Measurements from ENCODE around the gene RTRAF. TPM values are rescaled to one million over a fixed set of nuclear protein-coding genes. Genes with fewer than 3 reads are reported as not detected.

RTRAF gene
- total RNA-seq, 2 experiments from 2014 or later = 213 to 244 TPM

DNA sequence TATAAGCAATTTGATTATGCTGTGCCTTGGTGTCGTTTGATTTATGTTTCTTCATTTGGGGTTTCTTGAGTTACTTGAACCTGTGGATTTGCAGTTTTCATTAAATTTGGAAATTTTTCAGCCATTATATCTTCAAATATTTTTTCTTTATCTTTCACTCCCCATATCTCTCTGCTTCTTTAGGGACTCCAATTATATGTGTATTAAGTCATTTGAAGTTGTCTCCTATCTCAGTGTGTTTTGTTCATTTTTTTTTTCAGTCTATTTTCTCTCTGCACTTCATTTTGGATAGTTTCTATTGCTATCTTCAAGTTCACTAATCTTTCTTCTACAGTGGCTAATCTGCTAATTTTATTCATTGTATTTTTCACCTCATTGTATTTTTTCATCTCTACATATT lies 29.4 kb upstream of the RTRAF start:
- Histone ChIP-seq H3K4me2 (ENCODE audit: low read length) (no peak overlapping the region), H3K27ac (ENCODE audit: low read depth, low read length, poor library complexity, severe bottlenecking) (no peak overlapping the region), H3K4me3 (ENCODE audit: low read depth, low read length, poor library complexity, severe bottlenecking) (no peak overlapping the region), H2AFZ (ENCODE audit: low read length) (no peak overlapping the region), H3K4me1 (ENCODE audit: insufficient read depth, low read length, poor library complexity, severe bottlenecking) (no peaks in the 10 kb centered on the region), H3K79me2 (ENCODE audit: insufficient read depth, low read depth, low read length) (no peaks in the 10 kb centered on the region), H3K9me3 (ENCODE audit: low read length) (no peaks in the 10 kb centered on the region), H4K20me1 (ENCODE audit: insufficient read depth, low read length) (no peaks in the 10 kb centered on the region), H3K36me3 (ENCODE audit: insufficient read depth, low read length) (peaks cover 8% of the 10 kb centered on the region; the same call in 1 of the 2 replicates), H3K9me2 (ENCODE audit: insufficient read depth, low read length) (no peaks in the 10 kb centered on the region)
- no peak for DNase-seq (ENCODE audit: low spot score)
- intact Hi-C loops (cut with micrococcal nuclease; ENCODE audit: unreplicated experiment) = no loop called here
- BruUV-seq (replicated peaks) = no TSS peak
- ChIA-PET POLR2A (no interaction called here), CTCF (ENCODE audit: unreplicated experiment) (no interaction called here)
- TF ChIP-seq, protein P1, sequence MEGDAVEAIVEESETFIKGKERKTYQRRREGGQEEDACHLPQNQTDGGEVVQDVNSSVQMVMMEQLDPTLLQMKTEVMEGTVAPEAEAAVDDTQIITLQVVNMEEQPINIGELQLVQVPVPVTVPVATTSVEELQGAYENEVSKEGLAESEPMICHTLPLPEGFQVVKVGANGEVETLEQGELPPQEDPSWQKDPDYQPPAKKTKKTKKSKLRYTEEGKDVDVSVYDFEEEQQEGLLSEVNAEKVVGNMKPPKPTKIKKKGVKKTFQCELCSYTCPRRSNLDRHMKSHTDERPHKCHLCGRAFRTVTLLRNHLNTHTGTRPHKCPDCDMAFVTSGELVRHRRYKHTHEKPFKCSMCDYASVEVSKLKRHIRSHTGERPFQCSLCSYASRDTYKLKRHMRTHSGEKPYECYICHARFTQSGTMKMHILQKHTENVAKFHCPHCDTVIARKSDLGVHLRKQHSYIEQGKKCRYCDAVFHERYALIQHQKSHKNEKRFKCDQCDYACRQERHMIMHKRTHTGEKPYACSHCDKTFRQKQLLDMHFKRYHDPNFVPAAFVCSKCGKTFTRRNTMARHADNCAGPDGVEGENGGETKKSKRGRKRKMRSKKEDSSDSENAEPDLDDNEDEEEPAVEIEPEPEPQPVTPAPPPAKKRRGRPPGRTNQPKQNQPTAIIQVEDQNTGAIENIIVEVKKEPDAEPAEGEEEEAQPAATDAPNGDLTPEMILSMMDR (conservative IDR thresholded peaks at IDR 0.05; ENCODE audit: low read length) = no peak
- no peak for TF ChIP-seq EZH2phosphoT487 (IDR thresholded peaks at IDR 0.05; ENCODE audit: borderline replicate concordance, low read depth, low read length)

- Histone ChIP-seq H3K9me3 (ENCODE audit: low read length) (no peaks in the 10 kb centered on the region), H3K36me3 (ENCODE audit: insufficient read depth, low read length) (peaks cover 8% of the 10 kb centered on the region; the same call in 1 of the 2 replicates), H3K4me1 (ENCODE audit: insufficient read depth, low read length, poor library complexity, severe bottlenecking) (no peaks in the 10 kb centered on the region), H3K27ac (ENCODE audit: low read depth, low read length, poor library complexity, severe bottlenecking) (no peak overlapping the region), H3K9me2 (ENCODE audit: insufficient read depth, low read length) (no peaks in the 10 kb centered on the region), H4K20me1 (ENCODE audit: insufficient read depth, low read length) (no peaks in the 10 kb centered on the region), H2AFZ (ENCODE audit: low read length) (no peak overlapping the region), H3K4me3 (ENCODE audit: low read depth, low read length, poor library complexity, severe bottlenecking) (no peak overlapping the region), H3K79me2 (ENCODE audit: insufficient read depth, low read depth, low read length) (no peaks in the 10 kb centered on the region), H3K4me2 (ENCODE audit: low read length) (no peak overlapping the region)
- ChIA-PET POLR2A (no interaction called here), CTCF (ENCODE audit: unreplicated experiment) (no interaction called here)
- TF ChIP-seq EZH2phosphoT487 (IDR thresholded peaks at IDR 0.05; ENCODE audit: borderline replicate concordance, low read depth, low read length) = no peak
- TF ChIP-seq, protein P1 (conservative IDR thresholded peaks at IDR 0.05; ENCODE audit: low read length) = no peak
- no peak for DNase-seq (ENCODE audit: low spot score)
- BruUV-seq (replicated peaks) = no TSS peak
- intact Hi-C loops (cut with micrococcal nuclease; ENCODE audit: unreplicated experiment) = no loop called here
Measured at GRCh38 chr14:51960866-51961265, 28.5 kb upstream of the RTRAF start.

DNA sequence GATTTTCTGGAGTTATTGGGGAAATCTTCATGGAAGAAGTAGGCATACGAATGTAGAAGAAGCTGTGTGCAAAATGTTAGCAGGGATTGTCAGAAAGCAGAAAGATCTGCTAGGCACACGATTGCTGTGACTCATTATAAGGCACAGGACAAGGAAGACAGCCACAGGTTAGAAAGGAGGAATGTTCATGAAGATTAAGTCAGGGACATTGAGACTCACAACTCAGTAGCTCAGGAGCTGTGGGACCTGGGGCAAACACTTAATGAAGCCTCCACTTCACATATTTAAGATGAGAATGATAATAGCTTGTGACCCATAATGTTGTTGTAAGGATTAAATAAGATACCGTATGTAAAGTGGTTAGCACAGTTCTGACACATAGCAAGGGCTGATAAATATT lies 26.6 kb upstream of the RTRAF start:
- H2AFZ ChIP-seq (ENCODE audit: low read length) = no peak overlapping the region
- ChIA-PET POLR2A (interaction anchor here (0.6 to 1.2 kb wide), 2 partner anchors 148 to 880 kb away, joined by 3 to 4 read pairs; no protein-coding TSS in a partner anchor), CTCF (ENCODE audit: unreplicated experiment) (no interaction called here)
- no peak overlapping the region for H3K4me2 ChIP-seq (ENCODE audit: low read length)
- no TSS peak for BruUV-seq (replicated peaks)
- intact Hi-C loops (cut with micrococcal nuclease; ENCODE audit: unreplicated experiment) = no loop called here
- no peak overlapping the region for H3K27ac ChIP-seq (ENCODE audit: low read depth, low read length, poor library complexity, severe bottlenecking)
- H3K36me3 ChIP-seq (ENCODE audit: insufficient read depth, low read length) = peaks cover 8% of the 10 kb centered on the region; the same call in 1 of the 2 replicates
- H3K79me2 ChIP-seq (ENCODE audit: insufficient read depth, low read depth, low read length) = no peaks in the 10 kb centered on the region
- H3K9me3 ChIP-seq (ENCODE audit: low read length) = no peaks in the 10 kb centered on the region
- no peak overlapping the region for H3K4me3 ChIP-seq (ENCODE audit: low read depth, low read length, poor library complexity, severe bottlenecking)
- TF ChIP-seq, protein P1 (conservative IDR thresholded peaks at IDR 0.05; ENCODE audit: low read length) = no peak
- TF ChIP-seq EZH2phosphoT487 (IDR thresholded peaks at IDR 0.05; ENCODE audit: borderline replicate concordance, low read depth, low read length) = no peak
- no peaks in the 10 kb centered on the region for H3K9me2 ChIP-seq (ENCODE audit: insufficient read depth, low read length)
- no peaks in the 10 kb centered on the region for H4K20me1 ChIP-seq (ENCODE audit: insufficient read depth, low read length)
- H3K4me1 ChIP-seq (ENCODE audit: insufficient read depth, low read length, poor library complexity, severe bottlenecking) = no peaks in the 10 kb centered on the region
- DNase-seq (ENCODE audit: low spot score) = no peak

All from OCI-LY7 (cell line).